Lower leg skin (tissue), 3 donors: ENCODE results near the gene MGAT4A.

Experiments
- CTCF ChIP-seq, 3 donors: fragments of 450-650 bp; IDR thresholded peaks; one replicate each; pipeline ENCODE4 v1.5.1; 2016; ENCODE audit warnings: antibody characterized with exemption in 3 of 3, mild to moderate bottlenecking in 3 of 3, moderate library complexity in 2 of 3
- POLR2A ChIP-seq, 2 donors: fragments of 450-650 bp; IDR thresholded peaks; one replicate each; pipeline ENCODE4 v1.6.1; 2016 to 2017; ENCODE audit warnings: antibody characterized with exemption in 2 of 2, mild to moderate bottlenecking in 1 of 2, moderate library complexity in 1 of 2

- TF ChIP-seq CTCF (IDR thresholded peaks at IDR 0.05) = no peak
- no peak for TF ChIP-seq POLR2A (IDR thresholded peaks at IDR 0.05)
Observed at GRCh38 chr2:98570356-98570755, 160.6 kb downstream of the MGAT4A start.
